GM12873 (cell line): Measurements from ENCODE around the gene PDXDC1.
"Not testable (repeated sequence)": the region's sequence is repeated elsewhere in the genome, so short reads cannot be mapped to it uniquely, and the experiment has no call there.

ENCODE experiments used
- CTCF ChIP-seq: IDR thresholded peaks from 2 replicates; pipeline ENCODE4 v1.5.1; 2012; ENCODE audit warnings: low read depth, mild to moderate bottlenecking, moderate library complexity, low read length, control low read depth; ENCODE audit not compliant: insufficient read depth; ENCODE audit errors: missing control alignments

The PDXDC1 gene

GRCh38 chr16:15093955-15094827 is 119.4 kb downstream of the PDXDC1 start, which contains the start of gene RRN3:
Gene RRN3 (minus strand): TSS chr16:15094272. CDS start chr16:15094233, 39 bp downstream.
- TF ChIP-seq CTCF = not testable (repeated sequence)

GRCh38 chr16:15141586-15141985 is 166.8 kb downstream of the PDXDC1 start:
- no peak for TF ChIP-seq CTCF
